Panc1 (cell line): ENCODE results near the gene TUBB4B.

Experiments used
- CTCF ChIP-seq: fragments of 450-650 bp; IDR thresholded peaks from 2 replicates; pipeline ENCODE4 v1.5.1; 2017; ENCODE audit warnings: mild to moderate bottlenecking
- POLR2AphosphoS5 ChIP-seq: IDR thresholded peaks from 2 replicates; pipeline ENCODE4 v1.6.1; 2012; ENCODE audit warnings: mild to moderate bottlenecking, low read depth, low read length, moderate library complexity
- SIN3A ChIP-seq: IDR thresholded peaks from 2 replicates; pipeline ENCODE4 v1.6.1; 2012; ENCODE audit warnings: low read depth, mild to moderate bottlenecking, low read length, moderate library complexity, borderline replicate concordance; ENCODE audit not compliant: insufficient read depth
- TCF7L2 ChIP-seq: IDR thresholded peaks from 2 replicates; pipeline ENCODE4 v1.6.1; 2011; ENCODE audit warnings: mild to moderate bottlenecking, low read depth, low read length, inconsistent platforms

- no peak for TF ChIP-seq CTCF
- TF ChIP-seq TCF7L2 = no peak
- no peak for TF ChIP-seq SIN3A
- no peak for TF ChIP-seq POLR2AphosphoS5
Observed at GRCh38 chr9:137198902-137199283, 42.2 kb upstream of the TUBB4B start.
